CD4-positive, alpha-beta T cell treated with Interleukin-17A for 4 hours (primary cell): ENCODE measurements around the gene ZCCHC7.
"Not testable (repeated sequence)": the region's sequence is repeated elsewhere in the genome, so short reads cannot be mapped to it uniquely, and the experiment has no call there.

Source experiments
- DNase-seq: peaks from one replicate; pipeline ENCODE4 v3.0.0-alpha.2; 2020; ENCODE audit warnings: mixed read lengths

ZCCHC7 gene

DNA sequence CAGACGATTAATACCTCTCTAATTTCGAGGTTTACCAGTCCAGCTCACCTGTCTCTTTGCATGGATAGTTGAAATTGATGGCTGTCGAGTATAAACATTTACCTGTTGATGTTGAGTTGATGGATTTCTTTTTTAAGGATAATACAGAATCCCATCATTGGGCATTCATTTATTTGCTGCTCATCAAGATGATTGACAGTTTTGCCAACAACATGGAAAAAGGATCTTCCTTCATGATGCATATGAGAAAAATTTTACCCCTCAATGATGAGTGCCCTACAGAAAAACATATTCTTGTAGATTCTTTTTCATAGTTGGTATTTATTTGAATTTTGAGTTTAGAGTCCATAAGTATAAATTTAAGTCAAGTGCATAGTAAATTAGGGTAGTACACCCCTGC lies 59.2 kb downstream of the ZCCHC7 start:
- no peak for DNase-seq

DNA sequence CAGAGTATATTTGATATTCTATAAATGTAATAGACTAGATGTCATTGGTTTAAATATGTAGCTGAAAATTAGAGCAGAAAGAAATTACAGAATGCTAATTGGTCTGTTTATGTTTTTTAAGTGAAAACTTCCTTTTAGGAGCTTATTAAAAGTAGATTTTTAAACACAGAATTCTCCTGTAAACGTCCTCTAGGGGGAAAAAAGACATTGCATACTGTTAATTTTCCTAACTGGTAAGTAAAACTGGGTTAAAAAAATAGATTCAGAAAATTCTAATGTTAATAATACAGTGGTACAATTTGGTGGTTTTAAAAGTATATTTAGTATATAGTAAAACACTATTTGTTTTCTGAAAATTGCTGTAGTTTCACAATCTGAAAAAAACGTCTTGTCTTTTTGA lies 59.8 kb downstream of the ZCCHC7 start:
- no peak for DNase-seq

DNA sequence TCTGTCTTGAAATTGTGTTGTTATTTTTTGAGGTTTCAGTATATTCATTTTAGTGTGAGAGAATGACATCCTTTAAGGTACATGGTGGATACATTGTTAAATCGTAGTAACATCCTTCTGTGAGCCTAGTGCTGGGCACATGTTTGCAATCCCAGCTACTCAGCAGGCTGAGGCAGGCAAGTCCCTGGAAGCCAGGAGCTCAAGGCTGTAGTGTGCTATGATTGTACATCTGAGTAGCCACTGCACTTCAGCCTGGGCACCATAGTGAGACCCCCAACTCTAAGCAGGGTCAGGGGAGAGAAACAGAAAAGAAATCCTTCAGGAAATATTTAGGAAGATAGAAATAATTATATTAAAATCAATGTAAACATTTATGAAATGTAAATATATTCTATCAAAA lies 62.3 kb downstream of the ZCCHC7 start:
- no peak for DNase-seq

DNA sequence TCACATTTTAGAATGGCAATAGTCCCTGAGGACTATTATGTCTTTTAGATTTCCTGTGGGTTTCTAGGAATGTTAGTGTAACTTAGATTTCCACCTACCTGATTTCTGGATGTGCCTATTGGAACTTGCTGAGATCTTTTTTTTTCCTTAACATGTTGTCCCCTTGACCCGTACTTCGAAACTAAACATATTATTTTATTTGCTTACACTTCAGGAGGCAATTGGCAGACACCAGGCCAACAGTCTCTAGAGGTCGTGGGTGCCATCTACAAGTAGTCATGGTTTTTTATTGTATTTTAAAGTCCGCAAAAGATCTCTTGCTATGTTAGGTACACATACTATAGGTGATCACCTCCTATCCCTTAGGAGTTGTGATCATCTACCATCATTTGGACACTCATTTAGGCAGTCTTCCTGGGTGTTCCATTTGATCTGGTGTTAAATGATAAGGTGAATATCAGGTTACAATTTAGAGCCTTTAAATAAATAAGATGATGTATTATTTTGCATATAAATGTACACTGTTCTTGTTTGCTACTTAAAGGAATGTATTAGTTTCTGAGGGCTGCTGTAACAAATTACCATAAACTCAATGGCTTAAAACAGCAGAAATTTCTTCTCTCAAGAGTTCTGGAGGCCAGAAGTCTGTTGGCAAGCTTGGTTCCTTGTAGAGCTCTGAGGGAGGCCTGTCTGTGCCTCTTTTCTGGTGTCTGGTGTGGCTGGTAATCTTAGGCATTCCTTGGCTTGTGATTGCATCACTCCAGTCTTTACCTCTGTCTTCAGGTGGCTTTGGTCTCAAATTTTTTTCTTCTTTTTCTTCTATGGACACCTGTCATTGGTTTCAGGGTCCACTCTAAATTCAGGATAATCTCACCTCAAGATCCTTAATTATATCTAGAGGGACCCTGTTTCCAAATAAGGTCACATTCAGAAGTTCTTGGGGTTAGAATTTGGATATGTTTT lies 64.8 kb downstream of the ZCCHC7 start:
- no peak for DNase-seq

DNA sequence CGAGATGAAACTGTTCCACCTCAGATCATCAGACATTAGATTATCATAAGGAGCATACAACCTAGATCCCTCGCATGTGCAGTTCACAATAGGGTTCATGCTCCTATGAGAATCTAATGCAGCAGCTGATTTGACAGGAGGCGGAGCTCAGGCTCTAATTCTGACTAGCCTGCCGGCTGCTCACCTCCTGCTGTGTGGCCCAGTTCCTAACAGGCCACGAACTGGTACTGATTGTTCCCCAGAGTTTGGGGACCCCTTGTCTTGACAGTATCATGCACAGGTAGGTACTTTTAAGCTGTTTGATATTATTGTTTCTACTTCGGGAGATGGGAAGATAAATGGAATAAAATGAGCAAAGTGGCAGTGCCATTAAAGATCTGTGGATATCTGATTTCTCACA lies 66.9 kb downstream of the ZCCHC7 start:
- DNase-seq, result peak; percentile 8

DNA sequence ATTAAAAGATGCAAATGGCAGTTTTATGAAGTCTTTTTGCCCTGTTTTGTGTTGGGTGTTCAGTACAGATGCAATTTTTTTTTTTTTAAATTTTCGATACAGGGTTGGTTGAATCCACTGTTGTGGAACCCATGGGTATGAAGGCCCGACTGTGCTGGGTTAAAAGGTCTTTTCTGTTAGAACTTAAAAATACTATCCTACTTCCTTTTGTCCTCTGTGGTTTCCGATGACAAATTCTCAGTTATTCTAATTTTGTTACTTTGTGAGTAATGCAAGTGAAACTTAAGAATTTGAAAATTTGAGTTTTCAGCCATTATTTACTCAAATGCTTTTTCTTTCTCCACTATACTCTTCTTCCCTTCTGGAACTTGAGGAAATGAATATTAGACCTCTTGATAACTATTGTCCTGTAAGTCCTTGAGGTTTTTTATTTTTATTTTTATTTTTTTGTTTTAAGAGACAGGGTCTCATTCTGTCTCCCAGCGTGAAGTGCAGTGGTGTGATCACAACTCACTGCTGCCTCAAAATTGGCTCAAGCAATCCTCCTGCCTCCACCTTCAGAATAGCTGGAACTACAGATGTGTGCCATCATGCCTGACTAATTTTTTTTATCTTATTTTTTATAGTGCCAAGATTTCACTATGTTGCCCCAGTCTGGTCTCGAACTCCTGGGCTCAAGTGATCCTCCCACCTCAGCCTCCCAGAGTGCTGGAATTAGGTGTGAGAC lies 67.5 kb downstream of the ZCCHC7 start:
- DNase-seq, result peak; percentile 6

DNA sequence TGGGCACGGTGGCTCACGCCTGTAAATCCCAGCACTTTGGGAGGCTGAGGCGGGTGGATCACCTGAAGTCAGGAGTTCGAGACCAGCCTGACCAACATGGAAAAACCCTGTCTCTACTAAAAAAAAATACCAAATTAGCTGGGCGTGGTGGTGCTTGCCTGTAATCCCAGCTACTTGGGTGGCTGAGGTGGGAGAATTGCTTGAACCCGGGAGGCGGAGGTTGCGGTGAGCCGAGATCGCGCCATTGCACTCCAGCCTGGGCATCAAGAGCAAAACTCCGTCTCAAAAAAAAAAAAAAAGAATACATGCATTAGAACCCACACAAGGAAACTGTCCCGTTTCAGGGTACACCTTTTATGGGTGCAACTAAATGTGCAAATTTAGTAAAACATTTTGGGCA lies 70.4 kb downstream of the ZCCHC7 start:
- not testable (repeated sequence) for DNase-seq

DNA sequence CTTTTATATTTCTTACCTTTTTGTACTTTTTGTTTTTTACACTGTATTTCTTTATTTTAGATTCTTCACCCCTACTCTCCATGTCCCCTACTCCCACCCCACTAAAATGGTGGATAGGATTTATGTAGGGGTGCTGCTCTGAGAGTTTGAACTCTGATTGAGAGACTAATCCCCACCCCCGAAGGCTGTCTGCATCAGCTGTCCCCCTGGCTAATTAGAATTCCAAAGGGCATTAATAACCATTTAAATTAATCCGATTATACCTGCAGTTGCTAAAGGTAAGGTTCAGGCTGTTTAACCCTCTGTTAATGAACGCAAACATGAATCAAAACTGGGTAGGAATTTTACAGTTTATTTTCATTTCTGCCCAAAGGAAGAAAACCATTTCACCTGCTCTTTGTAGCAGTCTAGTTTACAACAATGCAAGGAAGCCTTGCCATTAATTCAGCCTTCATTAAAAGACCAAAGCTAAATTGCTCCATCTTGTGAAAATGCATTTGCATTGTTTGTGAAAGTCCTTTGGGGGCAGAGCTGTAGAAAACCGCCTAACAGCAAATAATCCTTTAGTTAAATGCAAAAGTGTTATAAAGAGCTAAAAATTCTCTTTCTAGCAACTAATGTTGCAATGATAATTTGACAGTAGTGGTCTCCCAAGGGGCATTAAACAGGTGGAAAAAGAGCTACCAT lies 71.2 kb downstream of the ZCCHC7 start:
- DNase-seq, result no peak

DNA sequence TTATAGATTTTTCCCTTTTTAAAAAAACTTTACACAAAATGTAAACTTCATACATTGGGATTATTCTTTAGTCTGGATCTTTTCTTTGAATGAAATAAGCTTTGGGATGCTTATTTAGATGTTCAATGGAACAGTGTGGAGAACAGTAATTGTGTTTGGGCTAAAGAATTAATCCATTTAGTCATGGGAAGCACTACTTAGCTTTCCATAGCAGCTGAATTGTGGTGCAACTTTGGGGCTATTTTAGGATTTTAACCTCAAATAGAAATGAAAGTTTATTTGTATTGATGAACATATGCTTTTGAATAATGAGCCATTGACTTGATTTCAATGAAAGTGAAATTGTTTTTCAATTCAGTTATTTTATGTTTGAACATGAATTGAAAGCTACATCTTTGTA lies 72.4 kb downstream of the ZCCHC7 start:
- DNase-seq, result no peak

DNA sequence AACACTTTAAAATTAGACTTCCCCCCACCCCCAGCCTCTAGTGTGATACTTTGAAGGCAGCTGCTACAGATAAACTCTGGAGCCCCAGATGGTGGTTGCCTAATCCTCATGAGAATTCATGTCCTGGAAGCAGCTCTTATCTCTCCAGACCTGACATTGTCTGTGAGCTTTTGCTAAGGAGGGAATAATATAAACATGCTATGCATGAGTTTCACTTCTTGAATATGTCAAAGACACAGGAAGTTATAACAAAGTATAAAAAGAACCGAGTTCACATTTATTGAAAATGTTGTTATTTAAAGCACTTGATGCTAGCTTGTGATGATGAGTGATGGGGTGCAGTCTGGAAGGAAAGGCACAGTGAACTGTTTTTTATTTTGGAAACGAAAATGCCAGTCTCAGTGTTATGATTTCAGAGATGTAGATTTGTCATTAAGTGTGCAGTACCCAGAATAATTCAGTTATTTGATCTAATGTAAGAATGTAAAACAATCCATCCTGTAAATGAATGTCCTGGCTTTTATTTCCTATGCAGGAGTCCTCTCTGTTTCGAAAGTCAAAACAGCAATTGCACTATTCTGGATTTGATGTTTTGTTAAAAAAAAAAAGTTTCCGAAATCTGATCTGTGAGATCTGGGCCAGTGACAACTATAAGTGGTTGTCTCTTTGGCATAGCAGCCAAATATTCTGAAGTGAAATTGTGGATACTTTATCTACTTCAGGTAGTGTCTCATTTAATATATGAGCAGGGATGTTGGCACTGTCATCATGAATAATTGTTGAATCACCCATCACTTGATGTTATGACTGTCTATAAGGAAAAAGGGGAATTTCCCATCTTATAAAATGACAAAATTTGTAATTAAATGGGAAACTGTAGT lies 77.0 kb downstream of the ZCCHC7 start:
- no peak for DNase-seq

DNA sequence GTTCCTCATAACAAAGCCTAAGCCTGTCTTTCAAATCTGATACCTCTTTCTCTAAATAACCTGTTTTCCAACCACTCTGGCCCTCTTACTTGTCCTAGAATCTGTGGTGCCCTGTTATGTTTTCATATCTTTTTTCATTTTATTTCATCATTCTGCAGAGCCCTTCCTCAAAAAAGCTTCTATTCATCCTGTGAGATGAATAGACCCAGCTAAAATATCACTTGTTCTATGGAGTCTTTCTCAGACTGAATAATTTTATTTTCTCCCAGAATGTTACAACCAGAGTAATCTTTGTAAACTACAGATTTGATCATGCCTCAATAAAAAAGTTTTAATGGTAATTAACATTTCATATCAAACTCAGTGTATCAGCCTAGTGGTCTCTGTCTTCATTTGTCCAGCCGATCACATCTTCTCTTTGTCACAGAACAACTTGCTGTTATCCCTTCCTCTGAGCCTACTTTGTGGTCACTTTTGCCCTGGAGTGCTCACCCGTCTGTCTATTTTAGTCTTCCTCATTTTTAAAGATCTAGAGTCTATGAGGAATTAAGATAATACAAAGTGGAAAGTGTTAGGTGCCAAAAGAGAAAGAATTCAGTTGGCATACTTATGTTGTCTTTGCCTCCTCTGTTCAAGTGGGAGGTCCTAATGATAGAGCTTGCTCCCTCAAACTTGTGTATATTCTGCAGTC lies 77.8 kb downstream of the ZCCHC7 start:
- DNase-seq, result no peak

DNA sequence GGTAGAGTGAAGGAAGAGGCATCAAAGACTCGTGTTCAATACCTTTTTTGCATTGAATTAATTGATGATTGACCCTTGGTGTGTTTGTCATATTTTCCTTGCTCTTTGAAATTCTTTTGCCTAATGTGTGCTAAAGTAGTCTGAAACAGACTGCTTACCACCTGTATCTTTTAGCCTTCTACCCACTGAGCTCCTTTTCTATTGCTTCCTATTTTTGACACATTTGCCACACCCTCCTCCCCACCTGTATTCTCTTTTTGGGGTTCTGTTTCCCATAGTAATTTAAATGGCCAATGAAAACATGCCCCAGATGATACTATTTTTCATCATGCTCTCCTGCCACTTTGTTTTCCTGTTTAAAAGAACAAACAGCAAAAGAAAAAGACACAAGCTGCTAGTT lies 78.5 kb downstream of the ZCCHC7 start:
- no peak for DNase-seq

DNA sequence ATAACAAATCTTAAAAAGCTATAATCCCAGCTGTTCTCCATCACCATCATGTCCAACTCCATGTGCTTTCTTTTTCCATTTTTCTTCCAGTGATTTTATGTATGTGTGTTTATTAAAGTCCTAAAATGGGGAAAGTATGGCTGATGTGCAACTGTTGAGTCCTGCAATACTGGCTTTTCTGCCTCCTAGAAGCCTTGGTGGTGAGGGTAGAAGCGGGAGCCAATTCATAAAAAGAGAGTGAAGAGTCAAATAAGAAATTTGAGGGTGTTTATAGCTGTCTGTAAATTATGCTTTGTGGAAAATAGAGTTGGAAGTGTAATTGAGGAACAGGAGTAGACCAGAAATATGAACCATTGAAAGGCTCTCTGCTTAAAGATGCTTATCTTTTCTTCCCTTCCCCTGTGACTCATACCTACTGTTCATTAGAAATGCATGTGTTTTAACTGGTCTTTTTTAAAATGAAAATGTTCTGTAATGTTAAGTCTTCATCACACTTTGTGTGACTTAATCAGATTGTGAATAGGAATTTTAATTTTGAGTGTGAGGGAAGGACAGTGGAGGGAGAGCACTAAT lies 80.1 kb downstream of the ZCCHC7 start:
- DNase-seq, result no peak

DNA sequence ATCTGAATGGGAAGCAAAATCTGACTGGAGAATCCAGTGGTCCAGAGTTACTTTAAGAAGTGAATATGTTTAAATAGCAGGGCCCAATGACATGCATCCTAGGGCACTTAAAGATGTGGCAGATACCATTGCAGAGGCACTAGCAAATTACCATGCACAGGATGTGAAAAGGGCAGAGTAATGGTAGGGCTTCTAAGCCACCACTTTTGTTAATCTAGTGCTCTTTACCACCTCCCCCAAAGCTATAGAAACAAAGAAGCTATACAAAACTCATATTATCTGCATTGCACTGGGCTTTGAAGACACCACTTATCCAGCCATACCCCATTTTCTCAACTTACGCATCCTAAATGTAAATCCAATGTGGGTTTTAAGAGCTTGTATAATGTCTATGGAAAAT lies 81.2 kb downstream of the ZCCHC7 start:
- DNase-seq, result no peak

DNA sequence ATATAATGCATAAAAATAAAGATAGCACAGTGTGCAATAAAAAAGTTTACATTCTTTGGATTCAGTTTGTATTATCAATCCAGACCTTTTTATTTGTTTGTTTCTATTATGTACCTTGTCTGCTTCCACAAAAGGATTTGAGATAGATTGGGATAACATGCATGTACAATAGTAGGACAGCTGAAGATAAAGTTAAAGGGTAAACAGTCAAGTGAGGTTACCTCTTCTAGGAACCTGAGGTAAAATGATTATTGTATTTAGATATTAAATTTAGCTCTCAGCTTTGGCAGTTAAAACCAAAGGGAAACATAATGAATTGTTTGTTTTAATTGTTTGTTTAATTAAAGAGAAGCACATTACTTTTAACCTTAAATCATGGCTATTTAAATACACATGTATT lies 81.7 kb downstream of the ZCCHC7 start:
- DNase-seq, result no peak

DNA sequence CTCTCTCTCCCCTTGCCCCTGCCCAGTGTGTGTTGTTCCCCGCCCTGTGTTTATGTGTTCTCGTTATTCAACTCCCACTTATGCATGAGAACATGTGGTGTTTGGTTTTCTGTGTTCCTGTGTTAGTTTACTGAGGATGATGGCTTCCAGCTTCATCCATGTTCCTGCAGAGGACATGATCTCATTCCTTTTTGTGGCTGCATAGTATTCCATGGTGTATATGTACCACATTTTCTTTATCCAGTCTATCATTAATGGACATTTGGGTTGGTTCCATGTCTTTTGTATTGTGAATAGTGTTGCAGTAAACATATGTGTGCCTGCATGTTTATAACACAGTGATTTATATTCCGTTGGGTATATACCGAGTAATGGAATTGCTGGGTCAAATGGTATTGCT lies 83.1 kb downstream of the ZCCHC7 start:
- DNase-seq, result not testable (repeated sequence)

DNA sequence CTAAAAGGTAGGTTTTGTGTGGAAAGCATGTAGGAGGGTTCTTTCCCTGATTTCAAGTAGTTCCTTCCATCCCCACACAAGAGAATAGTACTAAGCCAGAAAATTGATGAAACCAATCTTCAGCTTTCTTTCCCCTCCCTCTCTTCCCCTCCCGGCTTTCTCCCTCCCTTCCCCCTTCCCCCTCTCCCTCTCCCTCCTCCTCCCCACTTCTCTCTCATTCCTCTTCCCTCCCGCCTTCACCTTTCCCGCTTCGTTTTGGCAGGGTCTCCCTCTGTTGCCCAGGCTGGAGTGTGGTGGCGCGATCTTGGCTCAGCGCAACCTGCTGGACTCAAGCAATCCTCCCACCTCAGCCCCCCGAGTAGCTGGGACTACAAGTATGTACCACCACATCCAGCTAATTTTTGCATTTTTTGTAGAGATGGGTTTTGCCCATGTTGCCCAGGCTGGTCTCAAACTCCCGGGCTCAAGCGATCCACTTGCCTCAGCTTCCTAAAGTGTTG lies 85.8 kb downstream of the ZCCHC7 start:
- no peak for DNase-seq

DNA sequence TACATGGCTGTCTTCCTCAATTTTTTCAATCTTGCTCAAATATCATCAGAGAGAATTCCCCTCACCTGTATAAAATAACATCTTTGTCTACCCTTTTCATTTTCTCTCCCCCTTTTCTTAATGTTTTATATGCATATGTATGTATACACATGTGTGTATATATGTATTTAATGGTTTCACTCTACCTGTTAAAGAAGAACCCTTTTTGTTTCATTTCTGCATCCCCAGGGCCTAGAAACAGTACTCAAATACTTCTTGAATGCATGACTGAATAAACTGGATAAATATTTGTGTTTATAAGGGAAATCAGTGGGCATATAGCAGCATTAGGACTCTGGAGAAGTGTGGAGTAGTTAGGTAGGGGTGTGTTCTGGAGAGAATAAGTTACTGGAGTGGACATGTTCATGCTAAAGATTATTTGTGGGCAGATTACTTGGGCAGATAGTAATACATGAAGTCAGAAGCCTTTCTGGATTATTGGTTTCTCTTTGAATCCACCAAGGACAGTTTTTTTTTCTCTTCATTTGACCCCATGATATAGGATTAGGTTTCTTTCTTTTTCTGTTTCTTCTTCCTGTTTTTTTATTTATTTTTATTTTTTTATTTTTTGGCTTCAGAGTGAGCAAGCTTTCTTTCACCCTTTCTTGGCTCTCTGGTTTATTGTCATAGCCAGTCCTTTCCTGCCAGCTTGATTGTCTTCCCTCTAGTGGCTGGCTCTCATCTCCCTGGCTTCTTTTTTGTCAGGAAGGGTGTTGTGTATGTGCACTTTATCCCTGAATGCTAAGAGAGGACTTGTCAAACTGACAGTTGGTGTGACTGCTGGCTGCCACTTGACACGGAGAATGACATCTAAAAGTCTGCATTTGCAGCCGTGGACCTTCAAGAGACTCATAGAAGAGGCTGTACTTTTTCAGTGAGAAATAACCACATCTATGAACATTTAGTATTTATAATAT lies 89.3 kb downstream of the ZCCHC7 start:
- DNase-seq, result no peak

DNA sequence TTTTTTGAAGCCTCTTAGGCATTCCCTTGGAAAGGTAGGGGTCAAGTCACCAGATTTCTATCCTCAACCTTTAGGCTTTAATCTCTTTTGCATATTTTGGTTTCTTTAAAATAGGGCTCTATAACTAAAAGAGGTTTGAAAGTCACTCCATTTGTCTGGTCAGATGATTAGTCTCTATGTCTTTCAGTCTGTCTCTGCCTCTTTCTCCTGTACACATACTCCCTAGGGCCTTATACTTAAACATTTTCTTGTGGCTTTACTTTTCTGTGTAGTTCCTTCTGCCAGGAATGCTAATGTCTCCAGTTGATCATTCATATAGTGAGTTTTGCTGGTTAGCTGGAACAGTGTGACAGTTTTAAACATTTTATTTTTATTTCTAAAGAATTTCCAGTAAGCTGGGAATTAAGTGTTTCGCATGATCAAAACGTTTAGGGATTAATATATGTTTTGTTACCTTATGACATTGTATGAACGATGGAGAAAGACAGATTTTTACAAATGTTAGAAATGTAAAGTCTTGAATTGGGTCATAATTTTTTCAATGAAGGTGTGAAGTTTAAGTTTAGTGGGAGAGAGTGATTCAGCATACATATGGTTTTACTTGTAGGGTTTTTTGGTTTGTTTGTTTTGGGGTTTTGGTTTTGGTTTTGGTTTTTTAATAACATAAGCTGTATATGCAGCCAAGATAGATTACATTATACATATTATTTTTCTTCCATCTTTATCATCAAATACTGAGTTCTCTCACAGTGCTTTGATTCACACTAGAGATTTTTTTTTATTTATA lies 90.6 kb downstream of the ZCCHC7 start:
- no peak for DNase-seq
